Tibial nerve (tissue), 3 donors: ENCODE measurements around the gene ADD3.

Experiments
- POLR2A ChIP-seq, 2 donors: fragments of 450-650 bp; IDR thresholded peaks; one replicate each; pipeline ENCODE4 v1.6.1; 2017; ENCODE audit warnings: antibody characterized with exemption in 2 of 2, mild to moderate bottlenecking in 2 of 2, moderate library complexity in 2 of 2
- TF ChIP-seq, protein P1 (sequence below), 5 experiments: fragments of 200-600 bp in 3 of 5; fragments of 450-650 bp in 2 of 5; sonication (generic) in 3 of 5; IDR thresholded peaks; one replicate each; pipeline ENCODE4 v1.5.1; 2016 to 2019; ENCODE audit warnings: antibody characterized with exemption in 5 of 5, mild to moderate bottlenecking in 3 of 5, moderate library complexity in 2 of 5

DNA sequence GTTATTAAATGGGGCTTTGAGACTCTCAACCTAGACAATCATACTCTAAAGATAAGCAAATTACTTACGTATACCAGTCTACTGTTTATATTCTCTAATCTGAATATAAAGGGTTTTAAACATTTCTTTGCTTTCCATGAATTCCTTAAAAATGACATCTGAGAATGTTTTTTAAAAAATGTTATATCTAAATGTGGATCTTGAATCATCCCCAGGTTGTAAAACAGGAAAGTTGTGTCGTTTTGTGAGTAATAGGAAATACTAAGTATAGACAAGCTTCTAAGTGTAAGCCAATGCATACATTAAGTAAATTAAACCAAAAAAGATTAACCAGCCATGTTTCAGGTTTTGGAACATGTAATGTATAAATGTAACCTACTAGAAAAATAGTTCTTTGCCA lies 26.8 kb downstream of the ADD3 start:
- no peak for TF ChIP-seq POLR2A (IDR thresholded peaks at IDR 0.05)
- TF ChIP-seq, protein P1, sequence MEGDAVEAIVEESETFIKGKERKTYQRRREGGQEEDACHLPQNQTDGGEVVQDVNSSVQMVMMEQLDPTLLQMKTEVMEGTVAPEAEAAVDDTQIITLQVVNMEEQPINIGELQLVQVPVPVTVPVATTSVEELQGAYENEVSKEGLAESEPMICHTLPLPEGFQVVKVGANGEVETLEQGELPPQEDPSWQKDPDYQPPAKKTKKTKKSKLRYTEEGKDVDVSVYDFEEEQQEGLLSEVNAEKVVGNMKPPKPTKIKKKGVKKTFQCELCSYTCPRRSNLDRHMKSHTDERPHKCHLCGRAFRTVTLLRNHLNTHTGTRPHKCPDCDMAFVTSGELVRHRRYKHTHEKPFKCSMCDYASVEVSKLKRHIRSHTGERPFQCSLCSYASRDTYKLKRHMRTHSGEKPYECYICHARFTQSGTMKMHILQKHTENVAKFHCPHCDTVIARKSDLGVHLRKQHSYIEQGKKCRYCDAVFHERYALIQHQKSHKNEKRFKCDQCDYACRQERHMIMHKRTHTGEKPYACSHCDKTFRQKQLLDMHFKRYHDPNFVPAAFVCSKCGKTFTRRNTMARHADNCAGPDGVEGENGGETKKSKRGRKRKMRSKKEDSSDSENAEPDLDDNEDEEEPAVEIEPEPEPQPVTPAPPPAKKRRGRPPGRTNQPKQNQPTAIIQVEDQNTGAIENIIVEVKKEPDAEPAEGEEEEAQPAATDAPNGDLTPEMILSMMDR (IDR thresholded peaks at IDR 0.05), result no peak
